HG03565 (cell line): ENCODE results near the gene DPYD.

Source experiments
- ATAC-seq: cut with Tn5 transposase; IDR thresholded peaks from one replicate; pipeline ENCODE4 v1.9.1; 2021; ENCODE audit warnings: mild to moderate bottlenecking, moderate library complexity; ENCODE audit not compliant: unreplicated experiment

Gene DPYD

DNA sequence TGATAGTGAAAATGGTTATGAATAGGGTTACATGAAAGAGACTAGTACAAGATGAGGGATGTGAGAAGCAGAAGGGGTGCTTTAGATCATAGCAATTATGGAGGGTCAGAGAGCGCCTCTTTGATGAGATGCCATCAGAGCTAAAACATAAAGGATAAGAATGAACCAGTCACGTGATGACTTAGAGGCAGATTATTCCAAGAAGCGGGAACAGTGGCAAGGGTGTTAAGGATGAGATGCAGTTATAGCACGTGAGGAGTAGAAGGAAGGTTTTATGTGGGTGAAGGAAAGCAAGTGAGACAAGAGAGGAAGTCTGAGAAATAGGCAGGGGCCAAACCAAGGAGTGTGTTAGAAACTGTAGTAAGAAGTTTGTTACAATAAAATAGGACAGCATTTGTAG, 360.1 kb downstream of the DPYD start:
- ATAC-seq = no peak

DNA sequence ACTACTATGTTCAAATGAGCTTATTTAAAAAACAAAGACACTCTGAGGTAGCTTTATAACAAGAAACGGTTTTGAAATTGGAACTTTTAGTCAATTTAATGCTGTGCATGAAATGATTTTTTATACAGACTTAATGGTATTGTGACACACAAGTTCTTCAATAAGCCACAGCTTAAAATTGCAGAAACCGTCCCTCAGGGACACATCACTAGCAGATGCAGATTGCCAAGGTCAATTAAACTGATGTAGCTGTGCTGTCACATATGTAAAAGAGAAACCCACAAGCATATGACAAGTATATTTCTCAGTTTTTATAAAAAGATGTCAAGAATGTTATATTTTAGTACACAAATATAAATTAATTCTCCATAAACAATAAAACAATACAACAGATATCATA, 366.9 kb downstream of the DPYD start:
- no peak for ATAC-seq

DNA sequence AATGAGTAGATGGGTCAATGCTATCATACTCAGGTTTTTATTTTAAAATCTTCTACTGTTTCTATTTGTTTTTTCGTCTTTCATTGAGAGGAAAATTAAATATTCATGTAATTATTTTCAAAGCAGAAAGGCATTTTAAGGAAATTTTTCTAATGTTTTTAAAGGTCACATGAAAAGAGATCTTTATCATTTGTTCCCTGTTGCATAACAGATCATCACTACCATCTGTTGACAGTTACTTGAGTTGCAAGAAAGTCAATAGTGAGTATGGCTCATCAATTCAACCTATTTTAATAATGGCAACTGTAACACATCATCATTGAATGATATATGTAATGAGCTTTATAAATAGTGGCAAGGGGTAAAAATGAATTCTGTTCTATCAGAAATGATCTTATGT, 369.7 kb downstream of the DPYD start:
- no peak for ATAC-seq

DNA sequence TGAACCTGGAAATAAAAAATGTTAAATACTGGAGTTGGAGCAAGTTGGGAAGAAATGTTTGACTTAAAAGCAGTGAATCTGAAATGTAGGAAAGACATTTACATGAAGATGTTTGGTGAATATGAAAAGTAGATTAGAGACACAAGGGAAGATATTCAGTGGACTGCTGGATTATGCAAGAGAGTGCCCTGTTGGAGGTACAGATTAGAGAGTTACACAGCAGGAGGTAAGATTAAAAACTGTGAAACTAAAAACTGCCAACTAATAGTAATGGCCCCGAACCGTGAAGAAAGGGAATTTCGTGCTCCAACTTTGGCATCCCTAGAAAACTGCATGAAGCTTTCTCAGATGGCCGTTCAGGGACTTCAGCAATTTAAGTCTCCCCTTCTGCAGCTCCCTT, 375.4 kb downstream of the DPYD start:
- no peak for ATAC-seq

DNA sequence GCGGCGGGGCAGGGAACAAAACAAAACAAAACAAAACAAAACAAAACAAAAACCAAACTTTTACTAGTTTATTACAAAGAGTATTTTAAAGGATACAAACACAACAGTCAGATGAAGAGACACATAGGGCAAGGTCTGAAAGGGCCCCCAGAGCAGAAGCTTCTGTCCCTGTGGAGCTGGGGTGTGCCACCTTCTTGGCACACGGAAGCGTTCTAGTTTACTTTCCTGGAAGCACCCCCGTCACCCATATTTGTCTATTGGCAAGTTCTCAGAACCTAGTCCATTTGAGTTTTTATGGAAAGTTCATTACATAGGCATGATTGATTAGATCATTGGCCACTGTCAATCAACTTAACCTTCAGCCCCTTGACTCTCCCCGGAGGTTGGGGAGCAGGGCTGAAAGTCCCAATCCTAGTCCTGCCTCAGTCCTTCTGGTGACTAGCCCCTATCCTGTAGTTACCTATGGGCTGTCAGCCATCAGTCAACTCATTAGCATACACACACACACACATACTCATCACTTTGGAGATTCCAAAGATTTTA, 380.4 kb downstream of the DPYD start:
- no peak for ATAC-seq

DNA sequence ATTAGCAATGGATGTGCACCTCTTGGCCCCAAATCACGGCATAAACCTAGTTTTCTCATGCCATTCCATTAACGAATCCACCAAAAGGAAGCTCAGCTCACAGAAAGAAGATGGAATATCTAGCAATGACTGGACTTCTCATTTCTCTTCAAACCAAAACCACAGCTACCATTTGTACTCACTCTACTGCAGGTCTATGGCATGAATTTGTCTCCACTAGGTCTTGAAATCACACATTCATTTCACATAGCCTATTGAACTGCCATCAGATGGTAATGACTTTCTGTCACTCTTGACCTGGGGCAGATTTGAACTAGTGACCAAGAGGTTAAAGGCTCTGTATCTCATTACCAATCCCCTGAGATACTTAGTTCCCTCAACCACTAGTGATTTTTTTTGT, 382.7 kb downstream of the DPYD start:
- no peak for ATAC-seq

DNA sequence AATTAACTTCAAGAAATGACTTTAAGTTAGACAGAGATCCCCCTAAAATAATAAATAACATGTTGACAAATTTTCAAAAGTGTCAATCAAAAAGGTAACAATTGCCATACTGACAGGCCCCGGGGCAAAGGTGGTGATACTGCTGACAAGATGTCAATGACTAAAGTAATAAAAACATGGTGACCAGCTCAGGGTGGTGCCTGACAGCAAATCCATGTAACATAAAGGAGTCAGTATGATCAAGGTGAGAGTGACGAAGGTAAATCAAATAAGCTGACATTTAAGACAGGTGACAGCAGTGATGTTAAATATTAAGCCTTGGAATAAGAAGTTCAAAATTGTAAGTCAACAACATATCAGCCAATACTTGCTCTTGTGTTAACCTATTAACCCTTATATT, 387.5 kb downstream of the DPYD start:
- no peak for ATAC-seq

DNA sequence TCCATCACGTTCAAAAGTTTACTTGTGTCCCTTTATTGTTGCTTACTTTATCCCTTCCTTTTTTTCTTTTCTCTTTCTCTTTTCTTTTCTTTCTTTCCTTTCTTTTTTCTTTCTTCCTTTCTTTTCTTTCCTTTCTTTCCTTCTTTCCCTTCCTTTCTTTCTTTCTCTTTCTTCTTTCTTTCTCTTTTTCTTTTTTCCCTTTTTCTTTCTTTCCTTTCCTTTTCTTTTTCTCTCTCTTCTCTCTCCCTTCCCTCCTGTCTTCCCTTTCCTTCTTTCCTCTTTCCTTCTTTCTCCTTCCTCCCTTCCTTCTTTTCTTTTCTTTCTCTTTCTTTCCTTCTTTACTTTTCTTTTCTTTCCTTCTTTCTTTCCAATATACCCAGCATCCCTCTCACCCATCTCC, 391.2 kb downstream of the DPYD start:
- no peak for ATAC-seq

DNA sequence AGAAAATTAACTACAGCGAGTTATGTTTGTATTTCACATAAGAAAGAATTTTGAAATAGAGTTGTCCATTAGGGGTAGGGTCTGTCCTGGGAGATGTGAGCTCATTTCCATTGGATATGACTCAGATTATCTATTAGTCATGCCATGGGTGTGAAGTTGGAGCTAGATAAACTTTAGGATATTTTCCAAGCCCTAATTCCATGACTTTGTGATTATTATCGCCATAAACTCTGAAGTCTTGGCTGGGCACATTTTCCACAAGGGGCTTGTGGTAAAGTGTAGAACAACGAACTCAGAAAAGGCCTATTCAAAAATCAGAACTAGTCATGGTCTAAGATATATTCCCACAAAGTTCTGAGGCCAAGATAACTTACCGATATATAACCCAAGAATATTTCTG, 396.6 kb downstream of the DPYD start:
- ATAC-seq = no peak

DNA sequence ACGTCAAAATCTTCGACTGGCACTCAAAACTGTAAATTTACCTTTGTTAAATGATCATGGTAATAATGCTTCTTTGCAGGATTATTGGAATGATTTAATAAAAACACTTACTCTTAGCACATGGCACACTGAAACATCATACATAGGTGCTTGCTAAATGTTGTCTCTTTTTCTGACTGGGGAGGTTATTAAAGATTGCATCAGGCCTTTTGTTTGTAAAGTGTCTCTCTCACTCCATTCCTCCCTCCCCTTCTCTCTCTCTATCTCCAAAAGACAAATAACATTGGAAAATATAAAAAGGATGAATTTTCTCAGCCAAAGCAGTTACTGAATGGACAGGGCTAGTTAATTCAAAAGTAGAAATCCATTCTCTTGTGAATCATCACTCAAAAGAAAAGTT, 404.2 kb downstream of the DPYD start:
- no peak for ATAC-seq

DNA sequence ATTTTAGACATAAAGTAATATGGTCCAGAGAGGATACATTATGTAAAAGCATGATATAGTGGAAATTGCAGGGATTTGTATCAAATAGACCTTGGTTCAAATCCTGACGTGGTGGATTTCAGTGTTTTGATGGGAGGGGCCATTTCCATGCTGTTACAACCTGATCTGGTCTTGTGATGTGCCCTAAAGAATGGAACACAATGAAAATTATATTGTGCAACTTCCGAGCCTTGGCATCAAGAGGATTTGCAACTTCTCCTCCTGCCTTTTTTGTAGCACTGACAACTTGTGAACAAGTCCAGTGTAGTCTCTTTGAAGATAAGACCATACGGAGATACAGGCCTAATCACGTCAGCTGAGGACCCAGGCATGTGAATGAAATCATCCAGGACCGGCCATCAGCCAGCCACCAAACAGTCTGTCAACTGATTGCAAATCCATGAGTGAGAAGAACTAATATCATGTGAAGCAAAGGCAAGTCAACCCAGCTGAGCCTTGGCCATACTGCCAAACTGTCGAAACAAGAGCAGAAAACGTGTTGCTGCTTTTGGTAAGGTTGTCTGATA, 412.1 kb downstream of the DPYD start:
- ATAC-seq = no peak

DNA sequence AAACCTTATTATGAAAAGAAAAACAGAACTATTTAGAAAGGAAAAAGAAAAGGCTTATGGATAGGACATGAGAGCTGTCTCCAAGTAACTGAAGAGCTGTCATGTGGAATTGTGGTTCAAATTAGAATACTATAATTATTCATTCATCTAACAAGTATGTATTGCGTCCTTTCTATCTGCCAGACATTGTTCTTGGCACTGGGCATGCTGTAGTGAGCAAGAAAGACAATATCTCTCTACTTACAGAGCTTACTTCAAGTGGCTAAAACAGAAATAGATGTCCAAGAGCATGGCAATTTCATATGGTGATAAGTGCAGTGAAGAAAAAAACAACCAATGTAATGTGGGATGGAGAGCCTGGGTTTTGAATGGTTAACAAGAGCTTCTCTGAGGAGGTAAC, 413.0 kb downstream of the DPYD start:
- ATAC-seq = no peak

DNA sequence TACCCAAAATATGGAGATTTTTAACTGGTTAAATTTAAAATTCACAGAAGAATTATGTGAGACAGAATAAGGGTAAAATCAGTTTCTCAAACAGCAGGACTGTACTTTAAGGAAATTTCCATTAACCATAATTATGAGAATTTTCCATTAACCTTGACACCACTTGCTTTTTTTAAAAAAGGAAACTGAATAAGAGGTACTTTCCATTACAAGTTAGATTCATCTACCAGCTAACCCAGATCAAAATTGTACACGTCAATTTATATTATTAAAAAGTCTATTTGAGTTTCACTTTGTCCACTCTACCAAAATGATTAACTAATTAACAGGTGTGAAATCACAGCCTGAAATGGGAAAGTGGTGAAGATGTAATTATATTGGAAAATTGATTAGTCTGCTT, 414.5 kb downstream of the DPYD start:
- no peak for ATAC-seq

DNA sequence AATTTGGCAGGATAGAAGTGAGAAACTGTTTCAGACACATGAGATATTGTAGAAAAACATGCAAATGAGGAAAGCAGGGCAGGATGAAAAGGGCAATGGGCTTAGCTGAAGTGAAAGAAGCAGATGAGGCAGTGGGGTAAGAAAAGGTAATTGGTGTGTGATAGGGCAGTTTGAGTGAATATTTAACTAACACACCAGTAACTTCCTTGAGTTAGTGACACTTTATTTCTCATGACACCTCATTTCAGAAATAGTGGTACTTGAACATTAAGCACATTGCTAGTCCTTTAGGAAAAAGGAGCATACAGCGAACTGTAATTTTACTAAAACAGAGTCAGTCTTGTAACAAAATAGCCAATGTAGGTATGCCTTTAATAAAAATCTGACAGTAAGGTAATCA, 415.0 kb downstream of the DPYD start:
- ATAC-seq = peak; percentile 80

DNA sequence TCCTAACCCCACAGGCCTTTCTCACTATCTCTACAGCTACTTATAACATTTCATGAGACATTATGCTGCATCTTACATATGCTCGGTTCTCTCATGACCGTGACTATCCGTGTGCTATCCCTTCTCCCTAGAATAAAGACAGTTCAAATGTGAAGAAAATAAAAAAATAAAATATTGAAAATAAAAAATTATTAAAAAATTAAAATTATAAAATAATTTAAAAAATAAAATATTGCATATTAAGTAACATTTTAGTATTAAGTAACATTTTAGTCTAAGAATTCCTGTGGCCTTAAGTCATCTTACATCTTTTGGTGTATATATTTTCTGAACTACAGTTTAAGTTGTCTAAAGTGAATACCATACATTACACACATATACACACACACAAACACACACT, 415.5 kb downstream of the DPYD start:
- peak; percentile 17 for ATAC-seq

DNA sequence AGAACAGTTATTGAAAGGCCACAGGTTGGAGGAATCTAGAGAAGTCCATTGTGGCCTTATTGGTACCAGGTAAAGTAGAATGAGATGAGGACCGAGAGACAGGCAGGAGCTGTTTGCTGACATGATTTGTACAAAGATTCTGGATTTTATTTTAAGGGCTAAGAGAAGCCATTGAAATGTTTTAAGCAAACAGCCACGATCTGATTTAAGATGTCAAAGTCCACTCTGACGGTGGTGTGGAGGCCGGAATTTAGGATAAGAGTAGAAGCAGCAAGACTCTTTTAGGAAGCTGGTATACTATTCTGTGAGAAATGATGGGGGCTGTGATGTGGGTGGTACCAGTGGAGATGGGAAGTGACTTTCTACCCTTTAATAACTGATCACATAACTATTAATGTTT, 418.5 kb downstream of the DPYD start:
- ATAC-seq = no peak

DNA sequence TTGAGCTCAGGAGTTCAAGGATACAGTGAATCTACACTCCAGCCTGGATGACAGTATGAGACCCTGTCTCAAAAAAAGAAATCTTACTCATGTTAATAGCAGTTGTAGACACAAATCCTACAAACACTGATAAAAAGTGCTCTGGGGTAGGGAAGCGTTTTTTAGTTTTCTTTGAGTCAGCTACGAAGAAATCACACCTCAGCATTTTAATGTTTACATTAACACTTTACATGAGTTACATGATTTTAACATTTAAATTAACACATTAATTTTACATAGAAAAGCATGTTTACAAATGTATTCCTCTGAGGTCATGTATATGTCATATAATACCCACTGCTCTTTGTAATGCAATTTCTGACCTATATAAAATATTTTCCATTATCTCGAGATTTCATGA, 419.2 kb downstream of the DPYD start:
- ATAC-seq = no peak

DNA sequence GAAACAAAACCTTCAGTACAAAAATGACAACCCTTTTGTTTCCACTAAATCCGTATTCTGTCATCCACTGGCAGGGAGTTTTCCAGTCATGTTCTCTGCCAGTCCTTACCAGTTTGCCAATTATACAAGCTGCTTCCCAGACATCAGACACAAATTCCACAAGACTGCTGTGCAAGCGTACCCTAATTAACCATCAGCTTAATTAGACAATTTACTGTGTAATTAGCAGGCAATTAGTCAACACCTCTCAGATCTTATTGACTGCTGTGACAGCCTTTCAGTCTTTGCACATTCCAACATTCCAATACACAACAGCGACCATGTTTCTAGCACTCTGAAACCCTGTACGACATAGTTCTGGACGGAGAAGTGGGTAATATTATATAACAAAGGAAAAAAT, 420.1 kb downstream of the DPYD start:
- ATAC-seq = no peak

DNA sequence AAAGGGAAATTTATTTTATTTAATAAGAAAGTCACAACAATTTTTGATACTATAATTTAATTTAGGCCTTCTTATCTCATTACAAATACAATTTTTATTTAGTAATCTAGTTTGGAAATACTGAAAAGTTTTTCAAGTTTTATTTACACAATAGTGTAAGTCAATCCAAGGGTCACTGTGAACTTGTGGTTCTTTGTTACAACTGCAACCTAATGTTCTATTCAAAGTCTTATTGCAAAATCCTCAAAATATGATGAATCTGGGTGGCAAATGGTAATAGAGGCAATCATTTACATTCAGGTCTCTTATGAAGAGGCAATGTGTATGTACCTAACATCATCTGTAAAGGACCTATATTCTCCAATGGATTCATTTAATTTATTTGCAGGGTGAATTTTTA, 421.2 kb downstream of the DPYD start:
- ATAC-seq = no peak

DNA sequence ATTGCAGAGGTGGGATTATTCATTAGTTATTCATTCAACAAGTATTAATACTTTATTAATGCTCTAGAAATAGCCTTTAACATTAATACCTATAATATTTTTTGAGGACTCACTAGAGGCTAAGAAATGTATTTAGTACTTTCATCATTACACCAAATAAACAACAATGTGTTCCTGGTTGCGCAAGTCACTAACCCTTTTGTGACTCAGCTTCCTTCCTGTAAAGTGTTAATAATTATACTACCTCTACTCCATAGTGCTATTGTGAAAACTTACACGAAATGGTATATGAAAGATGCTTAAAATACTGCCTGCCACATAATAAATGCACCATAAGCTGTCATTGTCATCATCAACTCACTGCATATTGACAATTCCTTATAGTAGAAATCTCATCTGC, 431.0 kb downstream of the DPYD start:
- no peak for ATAC-seq

DNA sequence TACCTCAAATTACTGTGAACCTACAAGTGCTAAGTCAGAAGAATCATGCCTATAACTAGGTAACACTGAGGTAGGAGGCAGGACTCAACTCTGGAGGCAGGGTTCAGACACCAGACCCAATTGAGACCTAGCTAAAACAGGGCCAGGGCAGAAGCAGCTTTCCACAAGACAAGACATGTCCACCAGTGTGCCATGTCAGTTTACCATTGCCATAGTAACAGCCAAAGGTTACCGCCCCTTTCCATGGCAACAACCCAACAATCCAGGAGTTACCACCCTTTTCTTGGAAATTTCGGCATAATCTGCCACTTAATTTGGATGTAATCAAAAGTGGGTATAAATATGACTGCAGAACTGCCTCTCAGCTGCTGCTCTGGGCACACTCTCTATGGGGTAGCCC, 432.3 kb downstream of the DPYD start:
- ATAC-seq = no peak

DNA sequence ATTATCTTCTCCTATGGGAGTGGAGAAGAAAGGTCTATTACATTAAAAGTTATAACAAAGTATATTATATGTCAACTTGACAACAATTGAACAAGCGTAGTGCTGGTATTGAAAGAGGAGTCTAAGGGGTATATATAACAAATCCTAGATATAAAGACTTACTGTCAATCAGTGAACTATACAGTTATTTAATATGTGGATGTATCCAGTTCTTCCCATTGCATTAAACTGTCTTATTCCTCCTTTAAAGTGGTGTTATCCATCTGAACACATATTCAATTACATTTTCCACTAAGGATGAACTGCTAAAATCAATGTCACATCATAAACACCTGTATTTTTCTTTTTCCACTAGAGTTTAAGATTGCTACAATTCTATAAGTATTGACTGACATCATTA, 438.8 kb downstream of the DPYD start:
- no peak for ATAC-seq

DNA sequence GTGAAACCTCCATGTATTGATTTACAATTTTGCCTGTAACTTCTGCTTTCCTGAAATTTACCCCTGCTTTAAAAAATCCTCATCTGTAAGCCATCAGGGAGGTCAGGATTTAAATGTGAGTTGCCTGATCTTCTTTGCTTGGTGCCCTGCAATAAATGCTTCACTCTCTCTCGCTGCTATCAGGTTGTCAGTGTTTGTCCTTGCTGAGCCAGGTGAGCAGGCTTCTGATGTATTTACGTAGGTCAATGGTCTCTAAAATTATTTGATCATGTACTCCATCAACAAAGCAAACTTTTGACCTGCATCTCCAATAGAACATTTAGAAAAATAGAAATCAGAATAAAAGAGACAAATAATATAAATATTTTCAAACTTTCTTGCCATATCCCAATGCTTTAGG, 453.4 kb downstream of the DPYD start:
- ATAC-seq = no peak

DNA sequence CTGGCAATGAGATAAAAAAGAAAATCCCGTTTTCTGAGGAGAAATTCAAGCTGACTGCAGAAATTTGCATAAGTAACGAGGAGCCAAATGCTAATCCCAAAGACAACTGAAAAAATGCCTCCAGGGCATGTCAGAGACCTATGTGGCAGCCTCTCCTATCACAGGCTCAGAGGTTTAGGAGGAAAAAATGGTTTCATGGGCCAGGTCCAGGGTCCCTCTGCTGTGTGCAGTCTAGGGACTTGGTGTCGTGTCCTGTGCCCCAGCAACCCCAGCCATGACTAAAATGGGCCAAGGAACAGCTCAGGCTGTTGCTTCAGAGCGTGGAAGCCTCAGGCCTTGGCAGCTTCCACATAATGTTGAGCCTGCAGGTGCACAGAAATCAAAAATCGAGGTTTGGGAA, 456.5 kb downstream of the DPYD start:
- ATAC-seq = no peak
